T1000 (cell line): ENCODE results near the gene SAMD4A.

Experiments used
- DNase-seq: peaks from one replicate; lab custom pipeline; 2025; ENCODE audit warnings: mixed read lengths; lab: John Stamatoyannopoulos, UW

Gene SAMD4A

DNA sequence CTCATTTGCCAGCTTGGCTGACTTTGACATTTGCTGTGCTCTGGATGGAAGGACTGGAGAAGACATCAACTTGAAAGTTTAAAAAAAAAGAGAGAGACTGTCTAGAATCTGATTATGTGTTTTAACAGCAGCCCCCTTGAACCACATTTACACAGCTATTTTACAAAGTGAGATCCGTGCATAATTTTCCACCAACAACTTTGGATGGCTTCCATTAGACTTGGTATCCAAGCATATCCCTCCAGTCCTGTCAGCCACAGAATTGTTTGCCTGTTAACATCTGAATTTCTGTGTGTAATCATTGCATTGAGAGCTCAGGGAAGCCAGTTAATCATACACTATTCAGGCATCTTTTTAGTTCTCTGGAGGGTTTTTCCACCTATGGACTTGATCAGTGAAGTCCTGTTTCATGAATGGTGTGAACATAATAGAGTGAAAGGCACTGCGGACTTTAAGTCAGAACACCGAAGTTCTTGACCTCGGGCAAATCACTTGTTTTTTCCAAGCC is 93.7 kb downstream of the SAMD4A start:
- no peak for DNase-seq

DNA sequence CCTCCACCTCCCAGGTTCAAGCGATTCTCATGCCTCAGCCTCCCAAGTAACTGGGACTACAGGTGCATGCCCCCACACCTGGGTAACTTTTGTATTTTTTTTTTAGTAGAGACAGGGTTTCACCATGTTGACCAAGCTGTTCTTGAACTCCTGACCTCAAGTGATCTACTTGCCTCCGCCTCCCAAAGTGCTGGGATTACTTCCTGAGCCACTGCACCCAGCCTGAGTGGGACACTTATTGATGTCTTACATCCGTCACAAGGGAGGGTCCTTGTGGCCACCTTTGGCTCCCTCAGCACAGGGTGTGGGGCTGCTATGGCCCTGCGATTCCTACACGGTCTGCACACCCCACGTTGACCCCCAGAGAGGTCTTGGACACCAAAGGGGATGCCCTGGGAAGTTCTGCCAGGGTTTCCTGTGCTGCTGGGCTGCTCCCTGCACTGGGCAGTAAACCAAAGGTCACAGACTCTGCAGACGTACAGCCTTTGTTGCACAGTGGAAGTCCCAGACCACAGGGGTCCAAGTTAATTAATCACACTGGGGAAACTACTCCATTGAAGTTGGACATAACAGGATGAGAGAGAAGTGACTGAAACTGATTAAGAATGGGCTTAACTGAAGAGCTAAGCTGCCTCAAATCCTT is 95.7 kb downstream of the SAMD4A start:
- no peak for DNase-seq

DNA sequence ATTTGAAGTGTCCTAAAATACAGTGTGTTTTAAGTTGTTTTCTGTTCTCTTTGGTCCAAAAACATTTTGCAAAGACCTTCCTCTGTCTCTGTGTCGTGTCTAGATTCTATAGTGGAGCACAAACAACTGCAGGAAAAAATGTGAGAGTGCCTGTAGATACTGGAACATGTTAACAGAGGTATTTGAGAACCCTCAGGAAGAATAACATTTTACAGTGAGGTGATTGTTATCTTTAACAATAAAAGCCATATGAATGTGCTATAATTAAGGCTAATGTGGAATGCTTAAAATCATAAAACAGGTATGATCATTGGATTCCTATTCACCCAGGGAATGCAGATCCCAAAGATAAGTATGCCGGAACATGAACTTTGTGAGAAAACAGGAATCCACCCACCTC is 98.0 kb downstream of the SAMD4A start:
- no peak for DNase-seq

DNA sequence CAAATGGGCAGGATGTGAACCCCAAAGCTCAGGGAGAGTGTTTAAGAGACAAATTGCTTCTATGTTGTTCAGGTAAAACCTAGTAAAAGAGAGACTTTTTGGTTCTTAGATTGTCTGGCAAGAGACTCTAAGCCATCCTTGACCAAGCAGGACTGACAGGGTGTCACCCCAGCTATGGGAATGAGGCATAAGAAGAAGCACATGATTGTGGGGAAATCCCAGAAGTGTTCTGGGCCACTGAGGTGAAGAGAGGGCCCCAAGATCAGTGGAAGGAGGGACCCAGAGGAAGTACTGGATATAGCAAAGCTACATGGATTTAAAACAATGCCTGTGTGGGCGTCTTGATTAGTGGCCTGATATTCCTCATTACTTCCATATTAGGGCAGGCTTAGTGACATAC is 99.0 kb downstream of the SAMD4A start:
- no peak for DNase-seq

DNA sequence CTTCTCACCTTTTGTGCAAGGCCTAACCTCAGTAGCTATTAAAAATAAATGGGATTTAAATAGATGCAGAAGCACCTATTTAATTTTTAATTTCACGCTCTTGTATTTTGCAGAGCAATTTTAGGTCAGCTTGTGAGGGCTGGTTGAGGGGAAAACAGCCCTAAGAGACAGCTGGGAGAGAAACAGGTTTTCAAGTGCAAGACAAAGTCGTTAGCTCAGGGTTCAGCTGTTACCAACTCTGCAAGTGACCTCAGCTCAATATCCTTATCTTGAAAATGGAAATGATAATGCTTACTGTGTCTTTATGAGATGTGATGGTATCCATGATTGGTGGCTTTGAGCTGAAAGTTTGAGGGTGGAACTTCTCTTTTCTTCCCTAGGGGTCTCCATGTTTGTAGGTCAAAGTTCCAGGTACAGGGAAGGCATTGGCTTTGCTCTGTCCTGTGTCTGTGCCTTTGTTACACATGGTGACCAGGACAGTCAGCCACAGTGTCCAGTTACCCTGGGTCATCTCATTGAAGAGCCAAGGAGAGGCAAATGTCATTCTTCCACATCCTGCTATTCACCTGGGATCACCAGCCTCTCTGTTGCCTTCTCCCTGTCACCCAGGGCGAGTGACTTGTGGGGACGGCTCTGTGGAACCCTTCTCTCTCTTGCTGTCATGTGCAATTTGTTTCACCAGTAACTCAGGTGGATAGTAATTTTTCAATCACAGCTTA is 100.3 kb downstream of the SAMD4A start:
- DNase-seq: no peak

DNA sequence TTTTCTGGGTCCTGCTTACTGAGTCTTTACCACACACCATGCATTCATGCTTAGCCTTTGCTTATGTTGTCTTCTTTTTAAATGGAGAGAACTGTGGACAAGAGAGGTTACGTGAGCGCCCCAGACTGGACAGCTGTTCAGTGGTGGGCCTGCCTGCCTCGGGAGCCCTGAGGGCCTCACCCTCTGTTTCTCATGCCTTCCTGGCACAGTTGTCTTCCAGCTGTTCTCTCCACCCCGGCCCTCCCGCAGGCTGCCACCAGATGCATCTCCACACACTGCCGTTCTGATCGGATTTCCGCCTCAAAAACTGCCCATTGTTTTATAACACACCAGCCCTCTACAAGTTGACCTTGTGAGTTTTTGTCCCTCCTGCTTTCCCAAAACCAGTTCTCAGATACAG is 100.8 kb downstream of the SAMD4A start:
- DNase-seq: no peak

DNA sequence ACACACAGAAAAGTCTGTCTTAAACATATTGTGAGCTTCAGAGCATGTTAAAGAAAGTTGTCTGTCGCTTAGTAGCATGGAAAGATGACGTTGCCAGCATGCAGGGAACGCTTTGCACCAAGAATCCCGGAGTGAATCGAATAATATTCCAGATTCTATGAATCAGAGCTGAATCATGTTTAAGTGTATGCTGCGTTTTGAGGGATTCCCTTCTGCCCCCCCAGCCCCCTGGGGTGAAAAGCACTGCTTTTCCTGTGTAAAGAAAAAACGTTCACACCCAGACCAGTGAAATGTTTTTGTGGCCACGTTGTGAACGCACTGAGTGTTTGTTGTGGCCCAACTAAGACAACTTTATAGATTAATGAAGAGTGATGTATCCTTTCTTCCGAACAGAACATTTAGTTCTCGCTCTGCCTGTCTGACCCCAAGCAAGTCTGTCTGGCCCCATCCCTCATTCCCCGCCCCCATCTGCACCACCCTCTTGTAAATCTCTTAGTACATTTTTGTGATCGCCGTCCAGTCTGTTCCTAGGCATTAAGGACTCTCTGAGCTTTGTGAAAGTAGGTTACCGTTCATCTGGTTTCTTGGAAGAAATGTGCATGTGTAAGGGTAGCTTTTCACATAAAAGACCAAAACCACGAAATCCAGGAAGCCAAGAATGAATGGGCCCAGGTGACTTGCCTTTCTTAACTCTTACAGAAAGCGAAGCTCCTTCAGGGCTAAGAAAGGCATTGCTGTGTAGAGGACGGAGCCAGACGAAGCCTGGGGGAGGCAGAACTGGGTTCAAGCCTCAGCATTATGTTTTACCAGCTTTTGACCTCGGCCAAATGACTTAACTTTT is 103.0 kb downstream of the SAMD4A start:
- peak; percentile 47 for DNase-seq

DNA sequence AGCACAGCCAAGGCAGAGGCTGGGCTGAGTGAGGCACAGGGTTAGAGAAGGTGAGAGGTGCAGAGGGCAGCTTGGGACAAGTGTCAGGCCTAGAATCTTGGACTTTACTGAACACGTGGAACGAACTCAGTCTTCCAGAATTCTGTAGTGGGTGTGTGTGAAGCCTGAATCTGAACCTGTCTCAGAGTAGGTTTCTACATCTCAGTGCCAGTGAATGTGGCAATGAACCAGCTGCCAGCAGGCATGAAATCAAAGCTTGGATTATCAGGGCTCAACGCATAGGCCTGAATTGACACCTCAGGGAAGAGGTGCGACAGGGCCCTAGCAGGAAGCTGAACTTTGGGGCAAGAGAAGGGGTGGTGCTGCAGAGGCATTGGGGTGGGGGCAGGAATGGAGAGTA is 104.6 kb downstream of the SAMD4A start:
- no peak for DNase-seq

DNA sequence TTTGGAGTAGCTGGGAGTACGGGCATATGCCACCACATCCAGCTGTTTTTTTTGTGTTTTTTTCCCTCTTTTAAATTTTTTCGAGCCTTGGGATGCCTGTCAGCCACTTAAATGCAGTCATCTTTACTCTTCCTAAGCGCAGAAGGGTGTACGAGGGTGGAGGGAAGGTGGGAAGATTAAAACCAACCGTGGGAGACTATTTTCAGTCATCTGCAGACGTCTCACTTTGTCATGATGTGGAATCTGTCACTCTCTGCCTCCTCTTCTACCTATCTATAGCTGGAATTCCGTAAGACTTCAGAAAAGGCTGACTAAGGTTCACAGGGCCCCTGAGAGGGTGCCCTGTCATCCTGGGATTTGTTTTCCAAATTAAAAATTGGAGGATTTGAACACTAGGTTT is 105.3 kb downstream of the SAMD4A start:
- no peak for DNase-seq

DNA sequence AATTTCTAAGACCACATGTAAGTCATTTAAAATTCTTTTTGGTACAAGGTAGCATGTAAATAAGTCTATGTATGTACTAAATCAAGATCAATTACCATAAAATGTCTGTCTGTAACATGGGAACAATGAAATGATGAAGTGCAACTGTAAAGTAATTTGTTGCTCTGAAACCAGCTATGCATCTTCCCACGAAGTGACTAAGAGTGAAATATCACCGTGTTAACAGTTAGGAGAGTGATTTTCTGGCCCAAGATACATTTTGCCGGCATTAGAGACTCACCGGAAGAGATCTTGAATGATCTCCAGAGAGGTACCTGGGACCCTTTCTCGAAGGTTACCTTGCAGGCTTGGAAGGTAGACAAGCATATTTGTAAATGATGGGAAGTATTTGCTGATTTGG is 105.8 kb downstream of the SAMD4A start:
- no peak for DNase-seq

DNA sequence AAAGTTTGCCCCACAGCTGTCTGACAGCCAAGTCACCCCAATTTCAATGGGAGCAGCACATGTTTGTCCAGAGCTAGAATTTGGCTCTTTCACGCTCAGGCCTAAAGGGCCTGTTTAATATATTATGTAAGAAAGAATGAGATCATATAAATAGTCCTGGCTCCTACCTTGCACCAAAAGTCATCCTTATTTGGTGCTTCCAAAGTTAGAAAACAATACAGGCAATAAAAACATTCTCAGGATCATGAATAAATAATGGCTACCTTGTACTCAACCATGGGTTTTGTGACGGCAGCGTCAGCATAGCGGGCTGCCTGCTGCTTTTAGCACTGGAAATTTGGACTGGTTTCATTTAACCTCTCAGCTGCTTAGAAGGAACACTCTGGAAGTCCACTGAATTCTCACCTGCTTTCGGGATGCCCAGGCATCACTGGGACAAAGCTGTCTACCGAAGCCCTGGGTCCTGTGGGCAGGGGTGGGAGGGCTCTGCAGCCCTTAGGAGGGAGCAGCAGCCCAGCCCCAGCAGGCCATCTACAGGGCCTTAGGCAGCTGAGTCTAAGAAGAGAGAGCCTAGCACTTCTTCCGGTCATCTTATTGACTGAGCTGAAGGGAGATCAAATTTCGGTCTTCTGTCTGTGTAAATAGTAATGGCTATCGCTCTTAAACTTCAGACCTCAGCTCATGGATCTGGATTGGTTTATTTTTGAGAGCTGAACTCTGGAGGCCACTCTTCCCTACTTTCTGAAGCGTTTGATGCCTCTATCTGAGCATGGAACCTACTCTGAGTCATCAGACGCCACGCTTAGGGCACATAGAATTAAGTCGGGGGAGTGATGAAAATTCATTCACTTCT is 106.5 kb downstream of the SAMD4A start:
- DNase-seq: no peak

DNA sequence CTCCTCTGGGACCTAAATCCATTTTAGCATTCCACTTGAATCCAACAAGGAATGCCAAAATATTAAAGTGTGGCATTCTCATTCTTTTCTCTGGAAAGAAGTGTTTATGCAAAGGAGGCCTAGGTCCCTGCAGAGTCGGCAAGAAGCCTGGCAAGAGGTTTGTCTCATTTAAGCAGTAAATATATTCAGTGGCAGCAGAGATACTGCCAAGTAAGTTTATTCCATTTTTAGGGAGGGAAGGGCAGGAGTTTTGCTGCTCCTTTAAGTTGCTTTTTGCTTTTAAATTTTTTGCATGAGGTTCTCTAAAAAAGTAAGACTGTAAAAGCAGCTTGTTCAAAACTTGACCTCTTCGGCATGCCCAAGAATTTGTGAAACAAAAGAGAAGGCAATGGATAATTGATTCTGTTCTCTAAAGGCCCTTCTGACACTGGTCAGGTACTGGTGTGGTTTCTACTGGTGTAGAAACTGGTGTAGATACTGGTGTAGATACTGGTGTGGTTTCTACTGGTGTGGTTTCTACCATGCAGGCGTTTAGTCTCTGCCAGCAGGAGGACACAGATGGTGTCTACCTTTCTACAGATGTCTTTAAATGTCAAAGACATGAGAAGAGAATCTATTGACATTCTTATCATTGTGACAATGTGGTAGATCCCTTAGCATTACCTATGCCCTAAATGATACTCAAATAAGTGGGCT is 107.3 kb downstream of the SAMD4A start:
- DNase-seq: no peak

DNA sequence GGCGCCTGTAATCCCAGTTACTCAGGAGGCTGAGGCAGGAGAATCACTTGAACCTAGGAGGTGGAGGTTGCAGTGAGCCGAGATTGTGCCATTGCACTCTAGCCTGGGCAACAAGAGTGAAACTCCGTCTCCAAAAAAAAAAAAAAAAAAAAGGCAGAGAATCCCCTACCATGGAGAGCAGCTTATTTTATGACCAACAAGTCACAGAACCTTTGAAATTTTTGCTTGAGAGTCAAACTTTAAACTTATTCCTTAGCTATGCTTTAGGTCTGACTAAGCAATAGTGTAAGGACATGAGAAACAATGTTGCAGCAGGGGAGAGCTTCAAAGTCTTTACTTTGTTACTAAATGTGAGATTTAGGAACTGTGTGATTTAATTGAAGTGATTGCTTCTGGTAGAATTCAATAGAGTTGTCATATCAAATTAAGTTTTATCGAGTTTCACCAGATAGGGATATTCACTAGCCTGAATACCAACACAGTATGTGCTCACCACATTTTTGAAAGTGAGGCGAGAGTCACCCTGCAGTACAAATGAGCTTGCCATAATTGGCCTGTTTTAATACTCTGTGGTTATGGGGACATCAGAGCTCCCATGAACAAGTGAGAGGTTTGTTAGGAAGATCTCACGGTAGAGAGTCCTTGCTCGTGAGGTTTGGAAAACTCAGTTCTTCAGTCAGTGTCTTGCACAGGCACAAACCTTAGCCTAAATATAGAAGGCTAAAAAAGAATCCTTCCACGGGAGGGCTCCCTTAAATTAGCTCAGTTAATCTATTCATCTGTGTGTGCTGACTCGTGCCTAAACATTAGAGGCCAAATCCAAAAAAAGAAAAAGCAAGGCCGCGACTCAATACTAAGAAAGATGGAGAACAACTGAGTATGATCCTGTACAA is 108.6 kb downstream of the SAMD4A start:
- DNase-seq: no peak

DNA sequence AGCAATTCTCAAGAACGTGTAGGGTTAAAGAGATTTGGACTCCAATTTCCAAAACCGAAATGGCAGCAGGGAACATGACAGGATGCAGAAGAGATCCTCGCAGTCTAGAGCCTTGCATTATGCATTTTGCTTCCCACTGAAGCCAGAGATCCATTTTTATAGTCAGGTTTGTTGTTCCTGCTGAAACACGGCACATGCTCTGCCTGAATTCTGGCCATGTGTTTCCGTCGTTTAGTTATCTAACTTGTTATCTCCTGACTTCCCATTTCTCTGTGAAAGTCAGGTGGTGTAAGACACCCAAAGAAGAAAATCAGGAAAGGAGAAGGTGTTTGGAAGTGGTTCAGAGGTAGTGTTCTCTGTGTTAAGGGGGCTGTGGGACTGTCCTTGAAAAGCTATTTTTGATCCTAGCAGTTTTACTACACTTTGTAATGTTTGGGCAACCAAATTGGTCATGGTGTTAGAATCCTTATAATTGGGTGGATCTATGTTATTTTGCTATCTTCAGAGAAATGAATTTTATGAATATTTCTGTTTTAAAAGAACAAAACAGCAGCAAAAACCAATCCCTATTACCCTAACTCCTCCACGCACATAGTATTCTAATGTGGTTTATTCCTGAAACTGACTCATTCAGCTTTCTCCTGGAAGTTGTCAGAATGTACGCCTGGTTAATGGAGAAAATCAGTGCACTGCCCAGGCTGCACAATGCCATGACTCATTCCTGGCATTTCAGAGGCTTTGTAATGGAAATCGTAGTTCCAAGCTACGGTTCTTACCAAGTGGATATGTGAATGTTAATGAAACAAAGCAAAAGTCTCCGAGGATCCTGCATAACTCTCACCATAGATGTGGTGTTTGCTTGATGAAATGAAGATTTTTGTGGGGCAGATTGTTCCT is 110.1 kb downstream of the SAMD4A start:
- peak; percentile 41 for DNase-seq

DNA sequence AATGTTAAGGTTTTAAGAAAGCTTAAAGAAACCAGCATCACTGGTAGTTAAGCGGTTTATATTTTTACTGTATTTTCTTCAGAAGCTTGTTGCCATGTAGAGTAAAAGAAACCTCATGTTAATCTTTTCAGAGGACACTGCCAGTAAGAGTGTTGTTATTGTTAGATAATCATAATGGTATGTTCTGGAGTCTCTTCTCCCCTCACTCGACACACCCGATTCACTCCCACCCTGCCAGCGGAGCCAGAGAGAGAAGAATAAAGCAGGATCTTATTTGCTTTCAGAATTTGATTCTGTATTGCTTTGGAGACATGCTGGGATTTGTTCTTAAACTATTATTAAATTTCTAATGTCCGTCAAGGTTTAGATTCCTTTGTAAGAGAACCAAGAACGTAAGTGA is 113.7 kb downstream of the SAMD4A start:
- DNase-seq: no peak

DNA sequence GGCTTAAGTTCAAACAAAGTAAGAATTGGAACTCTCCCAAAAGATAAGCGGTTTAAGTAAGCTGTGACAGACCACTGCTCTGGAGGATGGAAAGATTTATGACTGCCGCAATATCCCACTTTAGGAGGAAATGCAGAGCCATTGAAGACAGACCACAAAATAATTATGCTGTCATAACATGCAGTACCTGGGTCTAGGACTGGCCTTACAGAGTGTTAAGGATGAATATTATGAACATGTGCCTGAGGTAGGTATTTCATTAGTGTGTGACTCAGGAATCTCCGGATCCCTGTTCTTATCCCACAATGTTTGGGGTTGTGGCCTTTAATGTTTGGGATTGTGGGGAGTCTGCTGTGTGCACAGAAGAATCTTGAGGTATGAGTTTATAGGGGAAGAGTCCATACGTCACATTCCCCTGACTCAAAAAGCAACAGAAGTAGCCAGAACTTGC is 114.9 kb downstream of the SAMD4A start:
- DNase-seq: no peak

DNA sequence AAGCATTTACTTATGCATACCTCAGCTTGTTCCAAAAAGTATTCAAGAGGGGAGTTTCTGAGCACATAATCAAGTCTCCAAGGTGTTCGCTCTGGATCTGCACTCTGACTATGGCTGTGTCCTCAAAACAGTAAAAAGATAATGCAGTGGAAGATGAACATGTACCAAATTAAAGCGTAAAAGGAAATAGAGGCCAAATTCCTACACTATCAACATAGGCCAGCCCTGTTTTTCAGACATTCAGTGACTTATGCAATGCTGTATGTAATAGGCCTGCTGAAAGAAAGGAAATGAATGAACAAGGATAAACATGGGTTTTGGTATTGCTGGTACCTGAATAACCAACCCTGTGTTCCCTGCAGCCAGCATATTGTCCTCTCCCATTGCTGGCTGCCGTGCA is 115.7 kb downstream of the SAMD4A start:
- DNase-seq: no peak

DNA sequence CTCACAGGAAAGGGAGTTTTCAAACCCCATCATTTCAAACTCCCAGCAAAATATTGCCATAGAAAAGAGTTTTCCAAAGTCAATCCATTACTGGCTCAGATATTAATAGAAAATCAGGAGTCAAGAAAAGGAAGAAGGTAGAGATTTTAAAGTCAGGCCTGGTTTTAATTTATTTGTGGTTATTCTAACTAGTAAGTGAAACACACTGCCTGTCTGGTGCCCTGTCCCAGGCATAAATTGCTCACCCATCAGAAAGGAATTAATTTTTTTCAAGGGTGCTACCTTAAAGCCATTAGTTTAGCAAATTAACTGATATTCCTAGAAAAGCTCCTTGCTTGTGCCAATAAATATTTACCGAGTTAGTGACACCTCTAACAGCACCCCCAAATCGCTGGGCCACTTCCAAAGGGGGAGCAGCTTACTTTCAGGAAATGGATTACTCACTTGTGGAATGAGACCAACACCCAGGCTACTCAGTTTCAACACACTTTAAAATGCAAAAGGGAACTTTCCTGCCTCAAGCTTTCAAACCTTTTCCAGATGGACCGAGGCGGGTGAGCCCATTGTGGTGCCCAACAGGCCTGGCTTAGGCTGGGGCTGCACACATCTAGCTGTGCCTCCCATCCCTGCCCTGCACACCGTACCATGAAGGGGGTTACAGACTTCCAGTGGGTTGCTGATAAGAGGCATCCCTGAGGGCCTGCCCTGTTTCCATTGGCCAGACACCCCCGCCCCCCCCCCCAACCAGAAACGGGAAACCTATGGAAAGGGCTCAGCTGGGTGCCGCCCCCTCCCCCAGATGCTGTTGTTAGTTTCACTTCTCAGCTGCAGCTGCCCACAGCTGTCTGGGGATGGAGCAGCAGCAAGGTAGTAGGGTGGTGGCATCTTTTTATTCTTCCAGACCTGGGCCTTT is 117.2 kb downstream of the SAMD4A start:
- DNase-seq: peak; percentile 5
